Thyroid gland (tissue), 4 donors: ENCODE data around the gene TTN. TPM values are rescaled to one million over a fixed set of nuclear protein-coding genes. Genes with fewer than 3 reads are reported as not detected.

Experiments
- DNase-seq, 2 donors: peaks; one replicate each; pipeline ENCODE4 v3.0.0-alpha.2; 2019
- H3K27ac ChIP-seq, 3 donors: fragments of 200-600 bp; sonication (generic); 1 replicate in 2 of 3; 2 replicates in 1 of 3; pipeline ENCODE4 v1.5.1; 2016 to 2019; ENCODE audit warnings: mild to moderate bottlenecking in 1 of 3, moderate library complexity in 1 of 3
- H3K27me3 ChIP-seq: fragments of 200-600 bp; sonication (generic); one replicate; pipeline ENCODE4 v1.5.1; 2019
- H3K36me3 ChIP-seq, 2 donors: fragments of 200-600 bp; sonication (generic); one replicate each; pipeline ENCODE4 v1.5.1; 2016 to 2019
- H3K4me1 ChIP-seq, 2 donors: fragments of 200-600 bp; sonication (generic); one replicate each; pipeline ENCODE4 v1.5.1; 2017 to 2019
- H3K4me3 ChIP-seq, 3 donors: fragments of 200-600 bp; sonication (generic); replicated peaks in 1 of 3; 1 replicate in 2 of 3; 2 replicates in 1 of 3; pipeline ENCODE4 v1.5.1; 2016; ENCODE audit warnings: mild to moderate bottlenecking in 1 of 3
- H3K9me3 ChIP-seq: fragments of 200-600 bp; sonication (generic); one replicate; pipeline ENCODE4 v1.5.1; 2017
- POLR2A ChIP-seq, 2 donors: fragments of 450-650 bp; IDR thresholded peaks; one replicate each; pipeline ENCODE4 v1.6.1; 2017; ENCODE audit warnings: antibody characterized with exemption in 2 of 2, mild to moderate bottlenecking in 2 of 2, moderate library complexity in 1 of 2
- WGBS, 2 donors: methylation state at CpG; one replicate each; pipeline ENCODE4 v1.1.5; 2017; 5-methylcytosine and 5-hydroxymethylcytosine counted together
- intact Hi-C: fragments of 100-400 bp; cut with DNase I; formaldehyde crosslinking; loops from one replicate; pipeline ENCODE4 v1.15.1; 2023
- total RNA-seq, 4 donors: library from RNA; depleted of rRNA; stranded (reverse); fragments of >200 nt; gene quantifications; one replicate each; pipeline ENCODE4 v1.2.3, GENCODE V29; 2016
- TF ChIP-seq, protein P1 (sequence below), 6 experiments: fragments of 200-600 bp in 3 of 6; fragments of 450-650 bp in 3 of 6; sonication (generic) in 3 of 6; IDR thresholded peaks; one replicate each; pipeline ENCODE4 v1.5.1; 2016 to 2019; ENCODE audit warnings: antibody characterized with exemption in 6 of 6, mild to moderate bottlenecking in 2 of 6, inconsistent platforms in 1 of 6, moderate library complexity in 1 of 6

The TTN gene
- total RNA-seq, 4 donors from 2014 or later: 6.3 to 11.3 (median 10.3) TPM

GRCh38 chr2:178805457-178805856, 1.8 kb downstream of the TTN start:
- H3K27ac ChIP-seq: no peak overlapping the region
- WGBS, 2 donors: 78 to 90% methylated on average over 2 of the region's 2 CpGs
- TF ChIP-seq POLR2A (IDR thresholded peaks at IDR 0.05): no peak
- TF ChIP-seq, protein P1, sequence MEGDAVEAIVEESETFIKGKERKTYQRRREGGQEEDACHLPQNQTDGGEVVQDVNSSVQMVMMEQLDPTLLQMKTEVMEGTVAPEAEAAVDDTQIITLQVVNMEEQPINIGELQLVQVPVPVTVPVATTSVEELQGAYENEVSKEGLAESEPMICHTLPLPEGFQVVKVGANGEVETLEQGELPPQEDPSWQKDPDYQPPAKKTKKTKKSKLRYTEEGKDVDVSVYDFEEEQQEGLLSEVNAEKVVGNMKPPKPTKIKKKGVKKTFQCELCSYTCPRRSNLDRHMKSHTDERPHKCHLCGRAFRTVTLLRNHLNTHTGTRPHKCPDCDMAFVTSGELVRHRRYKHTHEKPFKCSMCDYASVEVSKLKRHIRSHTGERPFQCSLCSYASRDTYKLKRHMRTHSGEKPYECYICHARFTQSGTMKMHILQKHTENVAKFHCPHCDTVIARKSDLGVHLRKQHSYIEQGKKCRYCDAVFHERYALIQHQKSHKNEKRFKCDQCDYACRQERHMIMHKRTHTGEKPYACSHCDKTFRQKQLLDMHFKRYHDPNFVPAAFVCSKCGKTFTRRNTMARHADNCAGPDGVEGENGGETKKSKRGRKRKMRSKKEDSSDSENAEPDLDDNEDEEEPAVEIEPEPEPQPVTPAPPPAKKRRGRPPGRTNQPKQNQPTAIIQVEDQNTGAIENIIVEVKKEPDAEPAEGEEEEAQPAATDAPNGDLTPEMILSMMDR (IDR thresholded peaks at IDR 0.05): no peak
- no peaks in the 10 kb centered on the region for H3K9me3 ChIP-seq
- no peaks in the 10 kb centered on the region for H3K27me3 ChIP-seq
- H3K36me3 ChIP-seq: no peaks in the 10 kb centered on the region
- H3K4me1 ChIP-seq: no peaks in the 10 kb centered on the region
- H3K4me3 ChIP-seq: no peak overlapping the region
- DNase-seq: no peak
- intact Hi-C loops: no loop called here

- WGBS, 2 donors: 85 to 91% methylated on average over 3 of the region's 3 CpGs
- Histone ChIP-seq H3K4me3 (no peak overlapping the region), H3K36me3 (no peaks in the 10 kb centered on the region), H3K4me1 (no peaks in the 10 kb centered on the region), H3K9me3 (no peaks in the 10 kb centered on the region), H3K27ac (no peak overlapping the region), H3K27me3 (no peaks in the 10 kb centered on the region)
- intact Hi-C loops: no loop called here
- no peak for DNase-seq
- no peak for TF ChIP-seq POLR2A (IDR thresholded peaks at IDR 0.05)
- TF ChIP-seq, protein P1 (IDR thresholded peaks at IDR 0.05): peak in 2 of 6 experiments; percentile 17 to 42
Measured at GRCh38 chr2:178804791-178805190, 2.4 kb downstream of the TTN start.

DNA sequence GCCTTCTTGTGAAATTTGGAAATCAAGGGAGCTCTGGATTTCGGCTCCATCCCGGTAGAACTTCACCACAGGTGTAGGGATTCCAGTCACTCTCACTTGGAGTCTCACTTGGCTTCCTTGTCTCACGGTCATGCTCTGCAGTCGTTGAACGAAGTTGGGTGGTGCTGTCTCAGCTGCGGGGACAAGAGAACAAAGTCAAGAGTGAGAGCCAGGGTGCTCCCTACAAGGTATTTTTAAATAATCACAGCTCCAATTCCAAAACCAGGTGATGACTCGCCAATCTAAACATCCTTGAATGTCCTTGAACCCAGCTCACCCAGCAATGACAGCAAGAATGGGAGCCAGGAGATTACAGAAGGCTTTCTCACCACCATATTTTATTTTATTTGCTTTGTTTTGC, 6.7 kb downstream of the TTN start:
- 89 to 90% methylated on average over 7 of the region's 7 CpGs for WGBS, 2 donors
- TF ChIP-seq, protein P1 (IDR thresholded peaks at IDR 0.05): no peak
- TF ChIP-seq POLR2A (IDR thresholded peaks at IDR 0.05): no peak
- intact Hi-C loops: no loop called here
- DNase-seq: no peak
- Histone ChIP-seq H3K27ac (no peak overlapping the region), H3K36me3 (no peaks in the 10 kb centered on the region), H3K27me3 (no peaks in the 10 kb centered on the region), H3K9me3 (no peaks in the 10 kb centered on the region), H3K4me1 (no peaks in the 10 kb centered on the region), H3K4me3 (no peak overlapping the region)

GRCh38 chr2:178799305-178799704, 7.9 kb downstream of the TTN start:
- no peaks in the 10 kb centered on the region for H3K4me1 ChIP-seq
- no peaks in the 10 kb centered on the region for H3K27me3 ChIP-seq
- no peaks in the 10 kb centered on the region for H3K9me3 ChIP-seq
- no peak for TF ChIP-seq POLR2A (IDR thresholded peaks at IDR 0.05)
- TF ChIP-seq, protein P1 (IDR thresholded peaks at IDR 0.05): no peak
- intact Hi-C loops: loop anchor here (5.0 kb wide), 1 partner anchor 113 kb away; no protein-coding TSS in a partner anchor
- H3K36me3 ChIP-seq: no peaks in the 10 kb centered on the region
- H3K4me3 ChIP-seq: no peak overlapping the region
- no peak for DNase-seq
- WGBS, 2 donors: 93 to 97% methylated on average over 19 of the region's 19 CpGs
- no peak overlapping the region for H3K27ac ChIP-seq

GRCh38 chr2:178796079-178796677, 11.0 kb downstream of the TTN start:
- intact Hi-C loops: loop anchor here (5.0 kb wide), 1 partner anchor 116 kb away; no protein-coding TSS in a partner anchor
- Histone ChIP-seq H3K27me3 (no peaks in the 10 kb centered on the region), H3K9me3 (no peaks in the 10 kb centered on the region), H3K4me3 (no peak overlapping the region), H3K27ac (no peak overlapping the region), H3K4me1 (no peaks in the 10 kb centered on the region), H3K36me3 (no peaks in the 10 kb centered on the region)
- WGBS, 2 donors: 94 to 96% methylated on average over 2 of the region's 2 CpGs
- DNase-seq: no peak
- TF ChIP-seq POLR2A (IDR thresholded peaks at IDR 0.05): no peak
- TF ChIP-seq, protein P1 (IDR thresholded peaks at IDR 0.05): peak in 4 of 6 experiments; percentile 13 to 56 (median 52)
